NT2/D1 (cell line): ENCODE measurements around the gene SHQ1.

Experiments
- DNase-seq: peaks from one replicate; pipeline ENCODE4 v3.0.0-alpha.2; 2011; ENCODE audit warnings: low read depth, low spot score
- H3K27me3 ChIP-seq: 2 replicates; pipeline ENCODE4 v1.6.0; 2011; ENCODE audit warnings: mild to moderate bottlenecking; ENCODE audit not compliant: insufficient read length, insufficient read depth
- H3K36me3 ChIP-seq: 2 replicates; pipeline ENCODE4 v1.6.1; 2011; ENCODE audit warnings: mild to moderate bottlenecking, low read length, mixed read lengths; ENCODE audit not compliant: insufficient read depth, insufficient read length
- H3K4me1 ChIP-seq: 2 replicates; pipeline ENCODE4 v1.5.1; 2011; ENCODE audit not compliant: insufficient read depth, insufficient read length
- H3K4me3 ChIP-seq: 2 replicates; pipeline ENCODE4 v1.5.1; 2011; ENCODE audit warnings: low read depth; ENCODE audit not compliant: insufficient read length
- H3K9ac ChIP-seq: 2 replicates; pipeline ENCODE4 v1.6.0; 2011; ENCODE audit warnings: low read depth; ENCODE audit not compliant: insufficient read length
- H3K9me3 ChIP-seq: 2 replicates; pipeline ENCODE4 v1.5.1; 2011; ENCODE audit warnings: mild to moderate bottlenecking, low read length; ENCODE audit not compliant: insufficient read depth
- SUZ12 ChIP-seq: IDR thresholded peaks from 2 replicates; pipeline ENCODE4 v1.6.1; 2011; ENCODE audit not compliant: insufficient read length, insufficient read depth; ENCODE audit errors: extremely low read depth
- YY1 ChIP-seq: IDR thresholded peaks from 2 replicates; pipeline ENCODE4 v1.6.1; 2011; ENCODE audit not compliant: insufficient read length, insufficient read depth
- ZNF274 ChIP-seq: IDR thresholded peaks from 2 replicates; pipeline ENCODE4 v1.6.1; 2011; ENCODE audit warnings: mild to moderate bottlenecking, low read depth, low read length

SHQ1 gene

DNA sequence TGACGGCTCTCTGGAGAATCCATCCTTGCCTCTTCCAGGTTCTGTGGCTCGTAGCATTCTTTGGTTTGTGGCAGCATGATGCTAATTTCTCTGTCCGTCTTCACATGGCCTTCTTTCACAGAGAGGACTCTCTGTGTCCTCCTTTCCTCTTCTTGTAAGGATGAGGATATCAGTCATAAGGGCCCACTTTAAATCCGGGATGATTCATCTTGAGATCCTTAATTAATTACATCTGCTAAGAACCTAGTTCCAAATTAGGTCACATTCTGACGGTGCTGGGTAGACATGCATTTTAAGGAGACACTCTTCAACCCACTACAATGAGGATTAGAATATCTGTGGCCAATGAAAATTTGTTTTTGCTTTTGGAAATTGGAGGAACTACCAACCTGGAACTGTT, 23.9 kb upstream of the SHQ1 start:
- Histone ChIP-seq H3K9me3 (no peaks in the 10 kb centered on the region), H3K27me3 (peaks cover 13% of the 10 kb centered on the region), H3K9ac (no peak overlapping the region), H3K4me3 (no peak overlapping the region), H3K36me3 (no peaks in the 10 kb centered on the region), H3K4me1 (no peaks in the 10 kb centered on the region)
- no peak for DNase-seq
- TF ChIP-seq SUZ12: no peak
- no peak for TF ChIP-seq ZNF274

DNA sequence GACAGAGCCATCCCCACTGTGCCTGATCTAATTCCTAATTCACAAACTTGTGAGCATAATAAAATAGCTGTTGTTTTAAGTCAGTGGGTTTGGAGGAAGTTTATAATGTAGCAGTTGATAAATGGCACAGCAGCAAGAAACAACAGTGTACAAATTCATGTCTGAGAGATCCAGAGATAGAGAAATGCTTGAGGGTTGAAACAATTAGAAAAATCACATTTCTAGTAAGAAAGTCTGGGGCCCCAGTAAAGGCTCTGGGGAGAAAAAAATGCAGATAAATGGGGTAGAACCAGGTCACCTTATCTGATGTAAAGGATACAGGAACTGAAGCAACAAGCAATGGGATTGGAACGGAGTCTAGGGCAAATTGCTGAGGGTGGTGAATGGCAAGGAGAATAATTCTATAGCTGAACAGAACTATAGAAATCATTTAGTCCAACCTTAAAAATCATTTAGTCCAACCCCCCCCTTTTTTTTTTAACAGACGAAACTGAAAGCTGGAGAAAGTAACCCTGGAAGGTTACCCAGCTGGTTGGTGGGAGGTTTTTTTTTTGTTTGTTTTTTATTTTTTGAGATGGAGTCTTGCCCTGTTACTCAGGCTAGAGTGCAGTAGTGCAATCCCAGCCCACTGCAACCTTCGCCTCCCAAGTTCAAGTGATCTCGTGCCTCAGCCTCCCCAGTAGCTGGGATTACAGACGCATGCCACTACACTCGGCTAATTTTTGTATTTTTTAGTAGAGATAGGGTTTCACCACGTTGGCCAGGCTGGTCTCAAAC, 14.3 kb upstream of the SHQ1 start:
- TF ChIP-seq SUZ12 (no peak), ZNF274 (no peak), YY1 (no peak)
- no peak for DNase-seq
- no peaks in the 10 kb centered on the region for H3K27me3 ChIP-seq
- H3K9me3 ChIP-seq: no peaks in the 10 kb centered on the region
- H3K9ac ChIP-seq: no peak overlapping the region
- no peaks in the 10 kb centered on the region for H3K36me3 ChIP-seq
- no peak overlapping the region for H3K4me3 ChIP-seq
- no peaks in the 10 kb centered on the region for H3K4me1 ChIP-seq

DNA sequence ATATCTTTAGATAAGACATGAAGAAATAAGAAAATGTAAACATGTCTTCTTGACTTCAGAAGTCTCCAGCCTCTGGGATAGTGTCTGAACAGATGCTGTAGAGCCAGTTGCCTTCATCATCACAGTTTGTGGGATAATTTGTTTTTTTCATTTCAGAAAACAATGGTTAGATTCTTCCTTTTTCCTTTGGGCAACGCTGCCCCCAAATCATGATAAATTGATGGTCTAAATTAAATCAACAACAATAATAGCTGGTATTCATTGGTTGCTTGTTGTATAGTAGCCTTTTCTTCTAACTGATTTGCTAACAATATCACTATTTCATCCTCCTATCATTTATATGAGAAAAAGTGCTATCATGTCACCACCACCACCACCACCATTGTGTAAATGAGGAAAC, 12.6 kb upstream of the SHQ1 start:
- no peak overlapping the region for H3K4me3 ChIP-seq
- no peaks in the 10 kb centered on the region for H3K36me3 ChIP-seq
- no peak overlapping the region for H3K9ac ChIP-seq
- no peaks in the 10 kb centered on the region for H3K9me3 ChIP-seq
- no peaks in the 10 kb centered on the region for H3K4me1 ChIP-seq
- H3K27me3 ChIP-seq: no peaks in the 10 kb centered on the region
- no peak for DNase-seq
- no peak for TF ChIP-seq ZNF274

DNA sequence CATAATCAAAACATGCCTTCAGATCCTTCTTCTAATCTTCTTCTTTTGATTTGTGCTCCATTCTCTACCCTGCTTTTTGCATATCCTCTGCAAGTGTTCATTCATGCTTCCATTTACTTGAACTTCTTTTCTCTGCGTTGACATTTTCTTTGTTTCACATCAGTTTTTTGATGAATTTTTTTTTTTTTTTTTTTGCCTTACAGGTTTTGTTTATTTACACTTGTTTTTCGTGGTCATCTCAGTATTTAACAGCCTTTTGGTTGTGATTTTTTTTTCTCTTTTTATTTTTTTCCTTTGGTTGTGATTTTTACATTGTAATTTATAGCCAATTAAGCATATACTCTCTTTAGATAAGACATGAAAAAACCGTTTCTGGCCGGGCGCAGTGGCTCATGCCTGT, 11.8 kb upstream of the SHQ1 start:
- TF ChIP-seq YY1 (no peak), ZNF274 (no peak), SUZ12 (no peak)
- DNase-seq: no peak
- H3K9ac ChIP-seq: no peak overlapping the region
- H3K36me3 ChIP-seq: no peaks in the 10 kb centered on the region
- H3K27me3 ChIP-seq: no peaks in the 10 kb centered on the region
- H3K9me3 ChIP-seq: no peaks in the 10 kb centered on the region
- no peak overlapping the region for H3K4me3 ChIP-seq
- H3K4me1 ChIP-seq: no peaks in the 10 kb centered on the region

DNA sequence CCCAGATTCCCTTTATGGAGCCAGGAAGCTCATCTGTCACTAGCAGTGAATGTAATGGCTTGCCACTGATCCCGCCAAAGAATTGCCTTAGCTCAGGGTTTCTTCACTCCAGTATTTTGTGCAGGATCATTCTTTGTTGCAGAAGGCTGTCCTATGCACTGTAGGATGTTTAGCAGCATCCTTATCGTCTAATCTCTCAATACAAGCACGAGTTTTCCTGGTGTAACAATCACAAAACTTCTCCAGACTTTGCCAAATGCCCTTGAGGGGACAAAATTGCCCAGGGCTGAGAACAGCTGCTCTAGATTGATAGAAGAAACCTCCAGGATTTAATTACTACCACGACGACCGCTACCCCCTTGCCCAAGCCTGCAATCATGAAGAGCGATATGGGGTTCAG, 6.8 kb upstream of the SHQ1 start:
- no peaks in the 10 kb centered on the region for H3K4me1 ChIP-seq
- TF ChIP-seq SUZ12 (no peak), ZNF274 (no peak), YY1 (no peak)
- H3K36me3 ChIP-seq: no peaks in the 10 kb centered on the region
- DNase-seq: no peak
- peaks cover 6% of the 10 kb centered on the region for H3K27me3 ChIP-seq
- H3K4me3 ChIP-seq: no peak overlapping the region
- no peaks in the 10 kb centered on the region for H3K9me3 ChIP-seq
- H3K9ac ChIP-seq: no peak overlapping the region

DNA sequence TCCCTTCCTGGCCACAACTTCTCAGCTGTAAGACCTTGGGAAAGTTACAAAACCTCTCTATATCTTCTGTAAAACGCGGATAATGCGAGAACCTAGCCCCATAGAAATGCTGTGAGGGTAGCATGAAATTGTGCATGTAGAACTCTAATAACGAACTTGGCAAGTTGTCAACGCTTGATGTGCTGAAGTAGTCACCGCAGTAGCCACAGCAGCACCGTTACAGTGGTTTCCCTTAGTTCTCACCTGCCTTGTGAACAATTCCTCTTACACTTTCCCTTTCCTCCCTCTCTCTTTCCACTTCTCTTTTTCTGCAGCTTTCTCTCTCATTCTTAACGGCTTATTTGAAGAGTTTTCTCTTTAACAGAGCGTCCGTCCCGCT, 447 bp upstream of the SHQ1 start:
- peaks cover 3% of the 10 kb centered on the region for H3K36me3 ChIP-seq
- TF ChIP-seq SUZ12 (no peak), YY1 (no peak), ZNF274 (no peak)
- H3K4me1 ChIP-seq: no peaks in the 10 kb centered on the region
- H3K9ac ChIP-seq: peak overlapping the region; percentile 62
- H3K4me3 ChIP-seq: peak overlapping the region; percentile 72
- no peak for DNase-seq
- H3K9me3 ChIP-seq: no peaks in the 10 kb centered on the region
- peaks cover 33% of the 10 kb centered on the region for H3K27me3 ChIP-seq

DNA sequence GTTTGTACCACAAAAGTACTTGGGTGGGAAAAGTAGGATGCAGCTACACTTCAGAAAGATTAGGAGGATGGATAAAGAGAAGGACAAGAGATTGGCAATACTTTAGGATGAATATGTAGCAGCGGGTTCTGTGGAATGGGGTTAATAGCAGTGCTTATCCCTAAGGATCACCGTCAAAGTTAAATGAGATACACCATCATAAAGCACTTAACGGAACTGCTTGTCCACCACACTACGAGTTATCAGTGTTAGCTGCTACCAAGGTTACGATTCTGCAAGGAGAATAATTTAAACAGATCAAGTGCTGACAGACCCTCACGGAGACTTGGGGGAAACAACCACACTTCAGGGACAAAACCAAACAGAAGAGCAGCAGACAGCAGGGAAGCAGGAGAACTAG, 963 bp downstream of the SHQ1 start:
- H3K4me1 ChIP-seq: no peaks in the 10 kb centered on the region
- peak overlapping the region; percentile 72 for H3K4me3 ChIP-seq
- no peak for DNase-seq
- no peaks in the 10 kb centered on the region for H3K9me3 ChIP-seq
- TF ChIP-seq YY1: no peak
- no peak for TF ChIP-seq SUZ12
- no peak for TF ChIP-seq ZNF274
- peak overlapping the region; percentile 76 for H3K9ac ChIP-seq
- peaks cover 33% of the 10 kb centered on the region for H3K27me3 ChIP-seq
- H3K36me3 ChIP-seq: peaks cover 15% of the 10 kb centered on the region
